HG03135 (cell line): ENCODE data around the gene YTHDF2.
"Not testable (repeated sequence)": the region's sequence is repeated elsewhere in the genome, so short reads cannot be mapped to it uniquely, and the experiment has no call there.

Experiments
- ATAC-seq: cut with Tn5 transposase; IDR thresholded peaks from one replicate; pipeline ENCODE4 v1.9.1; 2021; ENCODE audit warnings: mild to moderate bottlenecking, moderate library complexity; ENCODE audit not compliant: unreplicated experiment

YTHDF2 gene

DNA sequence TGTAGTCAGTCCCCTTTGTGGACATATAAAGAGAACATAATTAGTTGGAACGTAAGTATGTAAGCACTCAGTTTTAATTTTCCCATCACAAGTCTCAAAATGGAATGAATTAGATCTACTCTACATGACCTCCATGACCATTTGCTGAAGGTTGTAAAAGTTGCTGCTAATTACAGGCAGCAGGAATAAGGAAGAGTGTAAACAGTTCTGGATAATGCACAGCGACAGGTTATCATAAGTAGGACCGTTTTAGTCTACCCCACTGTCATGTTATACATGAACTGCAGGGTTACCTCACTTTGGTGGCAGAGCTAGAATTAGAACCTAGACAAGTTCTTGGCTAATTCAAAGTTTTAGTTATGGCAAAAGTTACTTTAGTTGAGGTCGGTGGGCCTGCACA, 21.7 kb downstream of the YTHDF2 start:
- ATAC-seq = no peak

GRCh38 chr1:28759257-28759656, 22.5 kb downstream of the YTHDF2 start:
- no peak for ATAC-seq

DNA sequence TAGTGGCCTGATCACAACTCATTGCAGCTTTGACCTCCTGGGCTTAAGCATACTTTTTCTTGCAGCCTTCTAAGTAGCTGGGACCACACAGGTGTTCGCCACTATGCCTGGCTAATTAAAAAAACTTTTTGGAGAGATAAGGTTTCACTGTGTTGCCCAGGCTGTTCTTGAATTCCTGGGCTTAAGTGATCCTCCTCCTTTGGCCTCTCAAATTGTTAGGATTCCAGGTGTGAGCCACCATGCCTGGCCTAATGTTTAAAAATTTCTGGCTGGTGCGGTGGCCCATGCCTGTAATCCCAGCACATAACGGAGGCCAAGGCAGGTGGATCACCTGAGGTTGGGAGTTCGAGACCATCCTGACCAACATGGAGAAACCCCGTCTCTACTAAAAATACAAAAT, 24.4 kb downstream of the YTHDF2 start:
- ATAC-seq = no peak

- no peak for ATAC-seq
Measured at GRCh38 chr1:28766532-28767183, 29.9 kb downstream of the YTHDF2 start.

DNA sequence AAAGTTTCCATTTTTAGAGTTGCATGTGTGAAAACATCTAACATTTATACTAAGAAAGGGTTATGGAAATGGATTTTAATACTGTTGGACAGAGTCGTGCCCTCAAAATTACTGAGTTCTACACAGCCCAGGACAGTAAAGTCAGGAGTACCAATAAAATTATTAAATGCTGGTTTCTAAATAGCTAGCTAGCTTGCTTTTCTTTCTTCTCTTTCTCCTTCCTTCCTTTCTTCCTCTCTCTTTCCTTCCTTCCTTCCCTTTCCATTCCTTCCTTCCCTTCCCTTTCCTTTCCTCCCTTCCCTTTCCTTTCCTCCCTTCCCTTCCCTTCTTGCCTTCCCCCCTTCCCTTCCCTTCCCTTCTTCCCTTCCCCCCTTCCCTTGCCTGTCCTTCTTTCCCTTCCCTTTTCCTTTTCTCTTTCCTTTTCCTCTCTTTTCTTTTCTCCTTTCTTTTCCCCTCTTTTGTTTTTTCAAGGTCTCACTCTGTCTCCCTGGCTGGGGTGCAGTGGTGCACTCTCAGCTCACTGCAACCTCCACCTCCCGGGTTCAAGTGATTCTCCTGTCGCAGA, 33.9 kb downstream of the YTHDF2 start:
- ATAC-seq = no peak

DNA sequence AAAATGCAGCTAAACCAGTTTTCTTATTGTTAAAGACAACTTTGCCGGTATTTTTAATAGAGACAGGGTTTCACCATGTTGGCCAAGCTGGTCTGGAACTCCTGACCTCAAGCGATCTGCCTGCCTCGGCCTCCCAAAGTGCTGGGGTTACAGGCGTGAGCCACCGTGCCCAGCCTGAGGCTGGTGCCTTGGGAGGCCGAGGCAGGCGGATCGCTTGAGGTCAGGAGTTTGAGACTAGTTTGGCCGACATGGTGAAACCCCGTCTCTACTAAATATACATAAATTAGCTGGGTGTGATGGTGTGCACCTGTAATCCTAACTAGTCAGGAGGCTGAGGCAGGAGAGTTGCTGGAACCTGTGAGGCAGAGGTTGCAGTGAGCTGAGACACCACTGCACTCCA, 35.2 kb downstream of the YTHDF2 start:
- ATAC-seq = not testable (repeated sequence)

GRCh38 chr1:28773105-28773504, 36.4 kb downstream of the YTHDF2 start:
- no peak for ATAC-seq

DNA sequence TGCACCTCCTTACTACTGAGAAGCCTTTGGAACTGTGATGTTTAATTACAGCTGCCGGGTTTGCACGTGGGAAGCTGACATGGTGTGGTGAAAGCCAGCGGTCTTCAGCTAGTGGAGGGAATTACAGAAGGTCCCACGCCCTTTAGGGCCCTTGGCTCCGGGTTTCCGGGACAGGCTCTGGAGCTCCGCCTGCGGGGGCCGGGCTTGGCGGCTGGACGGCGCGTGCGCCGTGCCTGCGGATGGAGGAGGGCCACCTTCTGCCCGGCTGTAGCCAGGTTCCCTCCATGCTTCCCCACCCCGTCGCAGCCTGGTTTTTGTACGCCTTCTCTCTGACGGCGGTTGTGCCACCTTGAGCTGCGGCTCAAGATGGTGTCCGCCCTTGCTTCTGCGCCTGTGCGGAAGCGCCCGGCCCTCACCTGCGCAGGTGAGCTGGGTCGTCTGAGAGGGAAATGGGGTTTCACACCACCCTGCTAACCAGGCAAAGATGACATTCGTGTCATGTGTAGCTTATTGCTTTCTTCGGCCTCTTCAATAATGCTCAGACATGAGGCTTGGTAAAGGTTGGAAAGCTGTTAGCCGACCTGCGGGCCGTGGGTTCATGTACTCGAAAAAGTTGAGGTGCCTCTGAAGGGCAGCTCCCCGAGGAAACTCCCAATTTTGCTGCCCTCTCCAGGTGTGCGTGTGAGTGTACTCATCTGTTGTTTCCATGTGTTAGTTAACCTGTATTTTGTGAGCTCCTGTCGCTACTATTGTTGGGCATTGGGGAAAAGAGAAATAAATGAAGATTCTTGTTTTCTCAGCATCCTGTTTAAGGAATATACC, 38.6 kb downstream of the YTHDF2 start:
- no peak for ATAC-seq

DNA sequence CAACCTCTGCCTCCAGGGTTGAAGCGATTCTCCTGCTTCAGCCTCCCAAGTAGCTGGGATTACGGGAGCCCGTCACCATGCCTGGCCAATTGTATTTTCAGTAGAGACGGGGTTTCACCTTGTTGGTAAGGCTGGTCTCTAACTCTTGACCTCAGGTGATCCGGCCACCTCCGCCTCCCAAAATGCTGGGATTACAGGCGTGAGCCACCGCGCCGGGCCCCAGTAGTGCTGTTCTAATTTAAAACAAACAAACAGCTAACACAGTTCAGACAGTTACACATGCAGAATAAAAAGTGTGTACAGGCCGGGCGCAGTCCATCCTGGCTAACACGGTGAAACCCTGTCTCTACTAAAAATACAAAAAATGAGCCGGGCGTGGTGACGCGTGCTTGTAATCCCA, 39.6 kb downstream of the YTHDF2 start:
- no peak for ATAC-seq

- no peak for ATAC-seq
Measured at GRCh38 chr1:28778021-28778420, 41.3 kb downstream of the YTHDF2 start.

DNA sequence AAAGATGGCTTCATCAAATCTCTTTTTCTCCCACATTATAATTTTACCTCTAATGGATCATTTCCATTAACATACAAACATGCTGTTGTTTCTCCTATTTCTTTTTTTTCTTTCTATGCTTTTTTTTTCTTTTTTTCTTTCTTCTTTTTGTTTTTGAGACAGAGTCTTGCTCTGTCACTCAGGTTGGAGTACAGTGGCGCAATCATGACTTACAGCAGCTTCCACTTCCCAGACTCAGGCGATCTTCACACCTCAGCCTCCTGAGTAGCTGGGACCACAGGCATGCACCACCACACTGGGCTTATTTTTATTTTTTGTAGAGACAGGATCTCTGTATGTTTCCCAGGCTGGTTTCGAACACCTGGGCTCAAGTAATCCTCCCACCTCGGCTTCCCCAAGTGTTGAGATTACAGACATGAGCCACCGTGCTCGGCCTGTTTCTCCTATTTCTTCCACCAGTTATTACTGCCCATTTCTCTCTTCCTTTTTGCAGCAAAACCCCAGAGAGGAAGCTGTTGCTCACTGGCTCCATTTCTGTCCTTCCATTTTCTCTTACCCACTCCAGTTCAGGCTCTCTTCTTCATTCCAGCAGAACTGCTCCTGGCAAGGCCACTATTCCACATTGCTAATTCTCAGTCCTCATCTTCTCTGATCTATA, 43.1 kb downstream of the YTHDF2 start:
- no peak for ATAC-seq

GRCh38 chr1:28781305-28781704, 44.6 kb downstream of the YTHDF2 start:
- no peak for ATAC-seq

DNA sequence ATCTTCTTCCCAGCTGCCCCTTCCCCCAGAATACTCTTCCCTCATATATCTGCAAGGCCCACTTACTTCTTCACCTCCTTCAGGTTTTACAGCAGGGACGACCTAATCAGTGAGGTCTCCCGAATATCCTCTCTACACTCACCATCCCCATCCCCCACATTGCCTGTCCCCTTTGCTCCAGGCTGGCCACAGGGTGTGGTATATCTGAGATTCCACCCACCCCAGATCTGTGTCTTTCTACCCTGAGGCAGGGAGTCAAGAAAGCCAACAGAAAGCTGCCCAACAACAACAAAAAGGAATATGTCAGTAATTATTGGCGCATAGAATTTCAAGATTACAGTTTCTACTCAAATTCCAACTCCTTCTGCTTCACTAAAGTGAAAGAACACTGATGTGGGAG, 45.3 kb downstream of the YTHDF2 start:
- ATAC-seq = no peak

- ATAC-seq = no peak
Measured at GRCh38 chr1:28783363-28783762, 46.6 kb downstream of the YTHDF2 start.

DNA sequence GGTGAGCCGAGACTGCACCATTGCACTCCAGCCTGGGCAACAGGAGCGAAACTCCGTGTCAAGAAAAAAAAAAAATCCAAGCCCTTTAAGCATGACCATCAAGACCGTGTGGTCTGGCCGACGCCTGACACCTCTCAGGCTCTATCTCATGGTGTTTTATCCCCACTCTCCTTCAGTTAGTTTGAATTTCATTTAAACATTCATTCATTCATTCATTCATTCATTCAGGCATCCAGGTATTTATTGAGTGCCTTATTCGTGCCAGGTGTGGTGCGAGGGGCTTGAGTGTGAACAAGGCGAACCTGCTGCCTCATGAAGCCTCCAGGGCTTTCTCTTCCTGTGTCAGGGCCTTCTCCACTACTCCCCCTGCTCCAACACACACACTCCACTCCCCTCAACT, 52.7 kb downstream of the YTHDF2 start:
- ATAC-seq = no peak

GRCh38 chr1:28789816-28790215, 53.1 kb downstream of the YTHDF2 start:
- ATAC-seq = no peak

GRCh38 chr1:28790377-28791035, 53.8 kb downstream of the YTHDF2 start:
- ATAC-seq = no peak

DNA sequence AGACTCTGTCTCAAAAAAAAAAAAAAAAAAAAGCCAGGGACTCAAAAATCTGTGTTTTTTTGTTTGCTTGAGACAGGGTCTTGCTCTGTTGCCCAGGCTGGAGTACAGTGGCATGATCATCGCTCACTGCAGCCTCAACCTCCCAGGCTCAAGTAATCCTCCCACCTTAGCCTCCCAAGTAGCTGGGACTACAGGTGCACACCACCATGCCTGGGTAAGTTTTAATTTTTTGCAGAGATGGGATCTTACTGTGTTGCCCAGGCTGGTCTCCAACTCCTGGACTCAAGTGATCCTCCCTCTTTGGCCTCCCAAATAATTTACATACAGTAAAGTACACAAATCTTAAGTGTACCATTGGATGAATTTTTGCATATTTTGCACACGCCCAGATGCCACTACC, 55.2 kb downstream of the YTHDF2 start:
- not testable (repeated sequence) for ATAC-seq

- no peak for ATAC-seq
Measured at GRCh38 chr1:28792644-28793121, 55.9 kb downstream of the YTHDF2 start.

DNA sequence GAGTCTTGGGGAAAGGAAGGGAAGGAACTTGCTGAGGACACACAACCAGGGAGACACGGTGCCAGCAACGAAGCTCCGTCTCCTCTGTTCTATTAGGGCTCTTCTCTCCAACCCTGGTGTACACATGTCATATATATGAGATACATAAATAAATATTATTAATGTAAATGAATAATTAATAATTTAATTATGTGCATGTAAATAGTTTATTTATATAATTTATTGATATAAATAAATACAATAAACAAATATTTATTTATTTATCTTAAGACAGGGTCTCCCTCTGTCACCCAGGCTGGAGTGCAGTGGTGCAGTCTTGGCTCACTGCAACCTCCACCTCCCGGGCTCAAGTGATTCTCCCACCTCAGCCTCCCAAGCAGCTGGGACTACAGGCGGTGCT, 57.8 kb downstream of the YTHDF2 start:
- not testable (repeated sequence) for ATAC-seq
